Measurements from ENCODE around the gene BDH2.

BDH2 gene

GRCh38 chr4:103105558-103106356 is 6.1 kb upstream of the BDH2 start:
- TF ChIP-seq, protein P1, sequence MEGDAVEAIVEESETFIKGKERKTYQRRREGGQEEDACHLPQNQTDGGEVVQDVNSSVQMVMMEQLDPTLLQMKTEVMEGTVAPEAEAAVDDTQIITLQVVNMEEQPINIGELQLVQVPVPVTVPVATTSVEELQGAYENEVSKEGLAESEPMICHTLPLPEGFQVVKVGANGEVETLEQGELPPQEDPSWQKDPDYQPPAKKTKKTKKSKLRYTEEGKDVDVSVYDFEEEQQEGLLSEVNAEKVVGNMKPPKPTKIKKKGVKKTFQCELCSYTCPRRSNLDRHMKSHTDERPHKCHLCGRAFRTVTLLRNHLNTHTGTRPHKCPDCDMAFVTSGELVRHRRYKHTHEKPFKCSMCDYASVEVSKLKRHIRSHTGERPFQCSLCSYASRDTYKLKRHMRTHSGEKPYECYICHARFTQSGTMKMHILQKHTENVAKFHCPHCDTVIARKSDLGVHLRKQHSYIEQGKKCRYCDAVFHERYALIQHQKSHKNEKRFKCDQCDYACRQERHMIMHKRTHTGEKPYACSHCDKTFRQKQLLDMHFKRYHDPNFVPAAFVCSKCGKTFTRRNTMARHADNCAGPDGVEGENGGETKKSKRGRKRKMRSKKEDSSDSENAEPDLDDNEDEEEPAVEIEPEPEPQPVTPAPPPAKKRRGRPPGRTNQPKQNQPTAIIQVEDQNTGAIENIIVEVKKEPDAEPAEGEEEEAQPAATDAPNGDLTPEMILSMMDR (IDR thresholded peaks at IDR 0.05; ENCODE audit: low read depth, low read length): no peak
- TF ChIP-seq MYC (IDR thresholded peaks at IDR 0.05; ENCODE audit: low read depth, low read length) (no peak), MAX (IDR thresholded peaks at IDR 0.05; ENCODE audit: low read depth, low read length) (no peak), POLR2A (IDR thresholded peaks at IDR 0.05; ENCODE audit: extremely low read depth, insufficient read length) (no peak)
- DNase-seq (ENCODE audit: low read depth): no peak
- no peak overlapping the region for H3K4me3 ChIP-seq (ENCODE audit: low read depth, low read length)

- TF ChIP-seq, protein P1 (IDR thresholded peaks at IDR 0.05; ENCODE audit: low read depth, low read length): no peak
- DNase-seq (ENCODE audit: low read depth): no peak
- no peak overlapping the region for H3K4me3 ChIP-seq (ENCODE audit: low read depth, low read length)
Observed at GRCh38 chr4:103104886-103105285, 5.3 kb upstream of the BDH2 start.

DNA sequence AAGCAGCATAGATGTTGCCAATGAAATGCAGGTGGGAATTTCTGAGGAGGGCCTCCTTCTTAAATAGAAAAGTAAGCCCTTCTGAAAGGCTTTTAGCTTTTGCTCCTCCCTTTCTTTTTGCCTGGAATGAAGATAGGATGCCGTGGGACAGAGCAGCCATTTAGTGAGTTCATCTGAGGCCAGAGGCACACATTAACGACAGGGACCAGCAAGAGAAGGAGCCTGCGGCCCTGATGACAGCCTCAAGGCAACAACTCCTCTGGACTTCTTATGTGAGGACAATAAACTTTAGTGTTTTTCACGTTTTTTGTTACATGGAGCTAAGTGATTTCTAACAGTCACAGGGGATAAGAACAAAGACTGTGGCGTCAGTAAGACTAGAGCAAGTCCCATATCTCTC is 1.1 kb upstream of the BDH2 start:
- H3K4me3 ChIP-seq (ENCODE audit: low read depth, low read length): no peak overlapping the region
- TF ChIP-seq POLR2A (IDR thresholded peaks at IDR 0.05; ENCODE audit: extremely low read depth, insufficient read length): no peak
- TF ChIP-seq, protein P1 (IDR thresholded peaks at IDR 0.05; ENCODE audit: low read depth, low read length): no peak
- TF ChIP-seq MYC (IDR thresholded peaks at IDR 0.05; ENCODE audit: low read depth, low read length): no peak
- DNase-seq (ENCODE audit: low read depth): no peak

GRCh38 chr4:103098756-103099440 is 736 bp downstream of the BDH2 start:
- peak overlapping the region; percentile 66 for H3K4me3 ChIP-seq (ENCODE audit: low read depth, low read length)
- no peak for DNase-seq (ENCODE audit: low read depth)
- TF ChIP-seq MYC (IDR thresholded peaks at IDR 0.05; ENCODE audit: low read depth, low read length): no peak
- TF ChIP-seq, protein P1 (IDR thresholded peaks at IDR 0.05; ENCODE audit: low read depth, low read length): no peak
- no peak for TF ChIP-seq POLR2A (IDR thresholded peaks at IDR 0.05; ENCODE audit: extremely low read depth, insufficient read length)
- TF ChIP-seq MAX (IDR thresholded peaks at IDR 0.05; ENCODE audit: low read depth, low read length): no peak

- H3K4me3 ChIP-seq (ENCODE audit: low read depth, low read length): no peak overlapping the region
- no peak for DNase-seq (ENCODE audit: low read depth)
- TF ChIP-seq MAX (IDR thresholded peaks at IDR 0.05; ENCODE audit: low read depth, low read length) (no peak), MYC (IDR thresholded peaks at IDR 0.05; ENCODE audit: low read depth, low read length) (no peak), POLR2A (IDR thresholded peaks at IDR 0.05; ENCODE audit: extremely low read depth, insufficient read length) (no peak)
- TF ChIP-seq, protein P1 (IDR thresholded peaks at IDR 0.05; ENCODE audit: low read depth, low read length): no peak
Observed at GRCh38 chr4:103098341-103098740, 1.3 kb downstream of the BDH2 start.
